PFSK-1 (cell line): ENCODE data around the gene ZNF503.

ENCODE experiments used
- FOXP2 ChIP-seq: optimal IDR thresholded peaks from 2 replicates; pipeline ENCODE3; 2011; ENCODE audit warnings: borderline replicate concordance, control low read depth, inconsistent platforms; ENCODE audit not compliant: insufficient read depth; ENCODE audit errors: extremely low read length, extremely low read depth
- POLR2AphosphoS5 ChIP-seq: IDR thresholded peaks from 2 replicates; pipeline ENCODE4 v1.6.1; 2012; ENCODE audit warnings: low read depth, mild to moderate bottlenecking, control low read depth, low read length, moderate library complexity
- SIN3A ChIP-seq: IDR thresholded peaks from 2 replicates; pipeline ENCODE4 v1.6.1; 2012; ENCODE audit warnings: mild to moderate bottlenecking, low read length, moderate library complexity, borderline replicate concordance; ENCODE audit not compliant: insufficient read depth
- TAF1 ChIP-seq: IDR thresholded peaks from 2 replicates; pipeline ENCODE4 v1.6.1; 2012; ENCODE audit warnings: low read length, control low read depth, borderline replicate concordance; ENCODE audit not compliant: insufficient read depth
- TF ChIP-seq, protein P1 (sequence below), 2 experiments: IDR thresholded peaks; 2 replicates each; pipeline versions ENCODE4 v1.6.1 to v1.8.0; 2011 to 2012; ENCODE audit warnings: low read depth in 2 of 2, low read length in 2 of 2, control low read depth in 1 of 2, inconsistent platforms in 1 of 2, mild to moderate bottlenecking in 1 of 2, moderate library complexity in 1 of 2; ENCODE audit not compliant: insufficient read depth in 1 of 2

The ZNF503 gene

DNA sequence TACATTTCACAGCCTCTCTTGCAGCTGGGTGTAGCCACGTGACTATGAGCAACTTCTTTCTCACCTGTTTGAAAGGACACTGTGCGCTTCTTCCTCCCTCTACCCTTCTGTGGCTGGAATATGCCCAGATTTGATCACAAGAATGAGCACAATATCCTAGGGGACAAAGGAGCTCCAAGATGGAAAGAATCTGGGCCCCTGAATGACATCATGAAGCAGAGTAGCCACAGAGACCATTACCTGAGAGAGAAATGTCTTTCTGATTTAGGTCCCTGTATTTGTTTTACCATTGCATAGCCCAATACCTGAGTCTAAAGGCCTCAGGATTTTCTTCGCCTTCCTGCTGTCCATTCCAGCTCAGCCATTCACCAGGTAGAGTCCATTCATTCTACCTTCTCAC is 15.4 kb downstream of the ZNF503 start:
- no peak for TF ChIP-seq POLR2AphosphoS5

DNA sequence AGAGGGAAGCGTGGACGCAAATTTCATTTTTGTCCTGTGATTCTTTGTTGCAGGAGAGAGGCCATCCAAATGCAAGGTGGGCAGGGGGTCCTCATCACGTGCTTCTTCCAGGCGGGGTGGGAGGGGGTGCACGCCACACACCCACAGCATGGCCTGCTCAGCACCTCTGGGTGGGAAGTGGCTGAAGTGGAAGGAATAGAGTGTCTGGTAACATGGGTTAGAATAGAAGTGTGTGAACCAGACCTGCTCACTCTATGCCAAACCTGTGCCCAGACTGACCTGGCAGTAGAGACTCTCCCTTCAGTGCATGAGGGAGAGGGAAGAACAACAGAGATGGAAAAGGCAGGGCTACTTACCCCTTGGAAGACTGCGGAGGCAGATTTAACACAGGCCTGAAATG is 21.7 kb downstream of the ZNF503 start:
- TF ChIP-seq, protein P1, sequence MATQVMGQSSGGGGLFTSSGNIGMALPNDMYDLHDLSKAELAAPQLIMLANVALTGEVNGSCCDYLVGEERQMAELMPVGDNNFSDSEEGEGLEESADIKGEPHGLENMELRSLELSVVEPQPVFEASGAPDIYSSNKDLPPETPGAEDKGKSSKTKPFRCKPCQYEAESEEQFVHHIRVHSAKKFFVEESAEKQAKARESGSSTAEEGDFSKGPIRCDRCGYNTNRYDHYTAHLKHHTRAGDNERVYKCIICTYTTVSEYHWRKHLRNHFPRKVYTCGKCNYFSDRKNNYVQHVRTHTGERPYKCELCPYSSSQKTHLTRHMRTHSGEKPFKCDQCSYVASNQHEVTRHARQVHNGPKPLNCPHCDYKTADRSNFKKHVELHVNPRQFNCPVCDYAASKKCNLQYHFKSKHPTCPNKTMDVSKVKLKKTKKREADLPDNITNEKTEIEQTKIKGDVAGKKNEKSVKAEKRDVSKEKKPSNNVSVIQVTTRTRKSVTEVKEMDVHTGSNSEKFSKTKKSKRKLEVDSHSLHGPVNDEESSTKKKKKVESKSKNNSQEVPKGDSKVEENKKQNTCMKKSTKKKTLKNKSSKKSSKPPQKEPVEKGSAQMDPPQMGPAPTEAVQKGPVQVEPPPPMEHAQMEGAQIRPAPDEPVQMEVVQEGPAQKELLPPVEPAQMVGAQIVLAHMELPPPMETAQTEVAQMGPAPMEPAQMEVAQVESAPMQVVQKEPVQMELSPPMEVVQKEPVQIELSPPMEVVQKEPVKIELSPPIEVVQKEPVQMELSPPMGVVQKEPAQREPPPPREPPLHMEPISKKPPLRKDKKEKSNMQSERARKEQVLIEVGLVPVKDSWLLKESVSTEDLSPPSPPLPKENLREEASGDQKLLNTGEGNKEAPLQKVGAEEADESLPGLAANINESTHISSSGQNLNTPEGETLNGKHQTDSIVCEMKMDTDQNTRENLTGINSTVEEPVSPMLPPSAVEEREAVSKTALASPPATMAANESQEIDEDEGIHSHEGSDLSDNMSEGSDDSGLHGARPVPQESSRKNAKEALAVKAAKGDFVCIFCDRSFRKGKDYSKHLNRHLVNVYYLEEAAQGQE (IDR thresholded peaks at IDR 0.05; ENCODE audit: insufficient read depth in 1 of 2, low read depth in 2 of 2, low read length in 2 of 2) = no peak
- TF ChIP-seq POLR2AphosphoS5 (no peak), SIN3A (no peak), FOXP2 (no peak), TAF1 (no peak)

DNA sequence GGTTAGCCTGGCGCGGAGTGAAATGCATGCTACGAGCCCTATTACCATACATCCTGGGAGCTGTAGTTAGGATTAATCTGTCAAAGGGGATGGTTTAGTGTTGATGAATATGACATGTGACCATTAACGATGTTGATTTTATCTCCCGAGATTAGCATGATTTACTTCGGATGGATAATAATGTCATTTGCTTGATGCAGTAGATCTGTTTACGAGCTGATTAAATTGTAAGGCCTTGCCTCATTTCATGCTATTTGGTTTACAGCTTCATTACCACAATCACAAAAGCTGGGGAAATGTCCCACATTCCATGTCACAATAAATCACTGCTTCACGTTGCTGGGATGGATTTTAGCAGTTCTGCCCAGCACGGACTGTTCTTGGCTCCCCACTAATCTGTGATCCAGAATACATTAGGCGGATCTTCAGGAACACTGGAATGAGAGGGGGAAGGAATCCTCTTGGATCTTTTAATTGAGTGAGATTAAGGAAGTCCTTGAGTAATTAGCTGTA is 22.3 kb downstream of the ZNF503 start:
- no peak for TF ChIP-seq FOXP2

DNA sequence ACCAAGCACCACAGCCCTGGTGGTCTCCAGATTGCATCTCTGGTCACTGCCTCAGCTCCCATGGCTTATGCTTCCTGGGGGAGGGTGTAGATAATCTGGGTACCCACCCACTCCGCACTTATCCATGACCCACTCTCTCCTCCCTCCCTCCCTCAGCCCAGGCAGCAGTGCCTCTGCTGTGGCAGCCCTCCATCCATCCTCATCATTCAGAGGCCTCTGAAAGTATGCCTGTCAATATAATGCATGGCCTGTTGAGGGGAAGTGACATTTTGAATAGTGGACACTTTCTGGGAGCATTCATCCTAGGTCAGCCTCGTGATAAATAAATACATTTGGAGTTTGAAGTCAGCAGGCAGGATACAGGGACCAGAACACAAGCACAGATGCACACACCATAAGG is 23.2 kb downstream of the ZNF503 start:
- TF ChIP-seq TAF1 (no peak), POLR2AphosphoS5 (no peak), SIN3A (no peak), FOXP2 (no peak)
- TF ChIP-seq, protein P1 (IDR thresholded peaks at IDR 0.05; ENCODE audit: insufficient read depth in 1 of 2, low read depth in 2 of 2, low read length in 2 of 2) = no peak

- TF ChIP-seq, protein P1 (IDR thresholded peaks at IDR 0.05; ENCODE audit: insufficient read depth in 1 of 2, low read depth in 2 of 2, low read length in 2 of 2) = no peak
- TF ChIP-seq POLR2AphosphoS5 (no peak), TAF1 (no peak)
Measured at GRCh38 chr10:75377869-75378268, 23.7 kb downstream of the ZNF503 start.

DNA sequence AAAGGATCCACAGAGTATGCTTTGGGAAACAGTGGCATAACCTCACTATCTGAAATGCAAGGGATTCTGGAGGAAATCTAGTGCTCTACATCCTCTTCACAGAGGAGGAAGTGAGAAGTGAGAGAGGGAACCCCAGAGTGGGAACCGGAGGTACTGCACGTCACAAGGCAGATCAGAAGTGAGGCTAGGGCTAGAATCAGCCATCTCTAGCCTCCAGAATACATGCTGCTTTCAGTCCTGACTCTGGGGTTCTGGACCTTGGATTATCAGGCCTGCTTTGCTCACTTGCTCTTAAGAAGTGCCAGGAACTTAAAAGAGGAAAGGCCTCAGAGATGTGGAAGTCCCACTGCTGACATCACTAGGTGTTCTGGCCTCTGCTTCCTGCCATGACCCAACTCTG is 25.7 kb downstream of the ZNF503 start:
- no peak for TF ChIP-seq TAF1
- TF ChIP-seq, protein P1 (IDR thresholded peaks at IDR 0.05; ENCODE audit: insufficient read depth in 1 of 2, low read depth in 2 of 2, low read length in 2 of 2) = no peak
- TF ChIP-seq SIN3A = no peak
- TF ChIP-seq FOXP2 = no peak
- no peak for TF ChIP-seq POLR2AphosphoS5
